ENCODE data around the gene ITPKC. TPM values are rescaled to one million over a fixed set of nuclear protein-coding genes. Genes with fewer than 3 reads are reported as not detected.
A peak's percentile ranks its signal among the peaks of the same experiment; 100 is the strongest.

The ITPKC gene
- total RNA-seq, 1 experiment from 2014 or later: 4.6 TPM

GRCh38 chr19:40705362-40705651, 11.6 kb upstream of the ITPKC start:
- DNase-seq (ENCODE audit: low read depth, low spot score): no peak
- in situ Hi-C loops (cut with HindIII; ENCODE audit: low pct_unique_long_range_greater_than_20kb, low sequenced_read_pairs): no loop called here

GRCh38 chr19:40705950-40706619, 10.8 kb upstream of the ITPKC start:
- no peak for DNase-seq (ENCODE audit: low read depth, low spot score)
- in situ Hi-C loops (cut with HindIII; ENCODE audit: low pct_unique_long_range_greater_than_20kb, low sequenced_read_pairs): no loop called here

- no peak for DNase-seq (ENCODE audit: low read depth, low spot score)
- in situ Hi-C loops (cut with HindIII; ENCODE audit: low pct_unique_long_range_greater_than_20kb, low sequenced_read_pairs): no loop called here
These were observed 9.3 kb upstream of the ITPKC start for GRCh38 chr19:40707615-40708014.

GRCh38 chr19:40709817-40710216, 7.1 kb upstream of the ITPKC start:
- in situ Hi-C loops (cut with HindIII; ENCODE audit: low pct_unique_long_range_greater_than_20kb, low sequenced_read_pairs): no loop called here
- DNase-seq (ENCODE audit: low read depth, low spot score): no peak

- in situ Hi-C loops (cut with HindIII; ENCODE audit: low pct_unique_long_range_greater_than_20kb, low sequenced_read_pairs): no loop called here
- DNase-seq (ENCODE audit: low read depth, low spot score): no peak
These were observed 3.0 kb upstream of the ITPKC start for GRCh38 chr19:40713939-40714338.

- peak; percentile 88 for DNase-seq (ENCODE audit: low read depth, low spot score)
- in situ Hi-C loops (cut with HindIII; ENCODE audit: low pct_unique_long_range_greater_than_20kb, low sequenced_read_pairs): no loop called here
These were observed 2.2 kb upstream of the ITPKC start for GRCh38 chr19:40714441-40715299.

GRCh38 chr19:40716031-40716481, 856 bp upstream of the ITPKC start:
- in situ Hi-C loops (cut with HindIII; ENCODE audit: low pct_unique_long_range_greater_than_20kb, low sequenced_read_pairs): no loop called here
- DNase-seq (ENCODE audit: low read depth, low spot score): no peak

GRCh38 chr19:40717325-40717879, 490 bp downstream of the ITPKC start:
- in situ Hi-C loops (cut with HindIII; ENCODE audit: low pct_unique_long_range_greater_than_20kb, low sequenced_read_pairs): no loop called here
- DNase-seq (ENCODE audit: low read depth, low spot score): no peak

- in situ Hi-C loops (cut with HindIII; ENCODE audit: low pct_unique_long_range_greater_than_20kb, low sequenced_read_pairs): no loop called here
- no peak for DNase-seq (ENCODE audit: low read depth, low spot score)
These were observed 1.2 kb downstream of the ITPKC start for GRCh38 chr19:40717880-40718773.

GRCh38 chr19:40718774-40719391, 2.0 kb downstream of the ITPKC start:
- no peak for DNase-seq (ENCODE audit: low read depth, low spot score)
- in situ Hi-C loops (cut with HindIII; ENCODE audit: low pct_unique_long_range_greater_than_20kb, low sequenced_read_pairs): no loop called here

- in situ Hi-C loops (cut with HindIII; ENCODE audit: low pct_unique_long_range_greater_than_20kb, low sequenced_read_pairs): no loop called here
- no peak for DNase-seq (ENCODE audit: low read depth, low spot score)
These were observed 2.5 kb downstream of the ITPKC start for GRCh38 chr19:40719414-40719894.

- in situ Hi-C loops (cut with HindIII; ENCODE audit: low pct_unique_long_range_greater_than_20kb, low sequenced_read_pairs): no loop called here
- no peak for DNase-seq (ENCODE audit: low read depth, low spot score)
These were observed 4.2 kb downstream of the ITPKC start for GRCh38 chr19:40721140-40721486.

GRCh38 chr19:40721936-40722661, 5.2 kb downstream of the ITPKC start:
- DNase-seq (ENCODE audit: low read depth, low spot score): no peak
- in situ Hi-C loops (cut with HindIII; ENCODE audit: low pct_unique_long_range_greater_than_20kb, low sequenced_read_pairs): no loop called here

GRCh38 chr19:40723661-40724254, 6.8 kb downstream of the ITPKC start:
- no peak for DNase-seq (ENCODE audit: low read depth, low spot score)
- in situ Hi-C loops (cut with HindIII; ENCODE audit: low pct_unique_long_range_greater_than_20kb, low sequenced_read_pairs): no loop called here

GRCh38 chr19:40724315-40724714, 7.4 kb downstream of the ITPKC start:
- in situ Hi-C loops (cut with HindIII; ENCODE audit: low pct_unique_long_range_greater_than_20kb, low sequenced_read_pairs): no loop called here
- no peak for DNase-seq (ENCODE audit: low read depth, low spot score)

GRCh38 chr19:40724855-40725254, 7.9 kb downstream of the ITPKC start:
- in situ Hi-C loops (cut with HindIII; ENCODE audit: low pct_unique_long_range_greater_than_20kb, low sequenced_read_pairs): no loop called here
- DNase-seq (ENCODE audit: low read depth, low spot score): peak; percentile 44

GRCh38 chr19:40726279-40726678, 9.4 kb downstream of the ITPKC start:
- peak; percentile 32 for DNase-seq (ENCODE audit: low read depth, low spot score)
- in situ Hi-C loops (cut with HindIII; ENCODE audit: low pct_unique_long_range_greater_than_20kb, low sequenced_read_pairs): no loop called here
